Trophoblast cell (in vitro differentiated cells and primary cell): ENCODE results near the gene NKD1.

ENCODE experiments used
- DNase-seq, 2 donors: peaks; one replicate each; pipeline ENCODE4 v3.0.0-alpha.2; 2016
- H2AFZ ChIP-seq: 2 replicates; pipeline ENCODE4 v1.6.1; 2013; ENCODE audit warnings: low read length, moderate library complexity, mild to moderate bottlenecking; ENCODE audit not compliant: insufficient read depth, poor library complexity
- H2AK5ac ChIP-seq: 2 replicates; pipeline ENCODE4 v1.6.1; 2013; ENCODE audit warnings: mild to moderate bottlenecking, low read length
- H2BK120ac ChIP-seq: 2 replicates; pipeline ENCODE4 v1.6.1; 2013; ENCODE audit warnings: low read length, mild to moderate bottlenecking, moderate library complexity; ENCODE audit not compliant: insufficient read depth, poor library complexity
- H2BK12ac ChIP-seq: 2 replicates; pipeline ENCODE4 v1.6.1; 2013; ENCODE audit warnings: mild to moderate bottlenecking, low read length, moderate library complexity
- H2BK5ac ChIP-seq: 2 replicates; pipeline ENCODE4 v1.6.1; 2013; ENCODE audit warnings: low read length, low read depth, moderate library complexity, mild to moderate bottlenecking; ENCODE audit not compliant: poor library complexity
- H3K14ac ChIP-seq: 2 replicates; pipeline ENCODE4 v1.6.1; 2013; ENCODE audit warnings: mild to moderate bottlenecking, low read length
- H3K18ac ChIP-seq: 2 replicates; pipeline ENCODE4 v1.6.1; 2013; ENCODE audit warnings: mild to moderate bottlenecking, low read length
- H3K23ac ChIP-seq: 2 replicates; pipeline ENCODE4 v1.6.1; 2013; ENCODE audit warnings: low read length
- H3K27ac ChIP-seq: 2 replicates; pipeline ENCODE4 v1.5.1; 2013; ENCODE audit warnings: low read depth, mild to moderate bottlenecking, inconsistent platforms, low read length, moderate library complexity
- H3K27me3 ChIP-seq: 2 replicates; pipeline ENCODE4 v1.6.1; 2013; ENCODE audit warnings: inconsistent platforms, mild to moderate bottlenecking, low read length, moderate library complexity; ENCODE audit not compliant: insufficient read depth
- H3K36me3 ChIP-seq, 2 experiments: 1 replicate in 1 of 2; 2 replicates in 1 of 2; pipeline ENCODE4 v1.6.1; 2013; ENCODE audit warnings: low read length in 2 of 2, mild to moderate bottlenecking in 2 of 2, moderate library complexity in 1 of 2; ENCODE audit not compliant: insufficient read depth in 2 of 2, control insufficient read depth in 1 of 2
- H3K4ac ChIP-seq: 2 replicates; pipeline ENCODE4 v1.6.1; 2013; ENCODE audit warnings: low read depth, mild to moderate bottlenecking, low read length, moderate library complexity
- H3K4me1 ChIP-seq, 2 experiments: 1 replicate in 1 of 2; 2 replicates in 1 of 2; pipeline ENCODE4 v1.6.1; 2013; ENCODE audit warnings: low read length in 2 of 2, mild to moderate bottlenecking in 2 of 2, moderate library complexity in 1 of 2; ENCODE audit not compliant: insufficient read depth in 2 of 2, control insufficient read depth in 1 of 2
- H3K4me2 ChIP-seq: 2 replicates; pipeline ENCODE4 v1.6.1; 2013; ENCODE audit warnings: inconsistent platforms, mild to moderate bottlenecking, low read length, moderate library complexity
- H3K4me3 ChIP-seq: 2 replicates; pipeline ENCODE4 v1.5.1; 2013; ENCODE audit warnings: mild to moderate bottlenecking, low read depth, low read length, inconsistent platforms
- H3K79me1 ChIP-seq: one replicate; pipeline ENCODE4 v1.6.1; 2013; ENCODE audit warnings: low read length
- H3K79me2 ChIP-seq: 2 replicates; pipeline ENCODE4 v1.6.1; 2013; ENCODE audit warnings: low read length, mild to moderate bottlenecking; ENCODE audit not compliant: control insufficient read depth, insufficient read depth, poor library complexity
- H3K9ac ChIP-seq: 2 replicates; pipeline ENCODE4 v1.6.1; 2013; ENCODE audit warnings: mild to moderate bottlenecking, low read length
- H3K9me3 ChIP-seq: 2 replicates; pipeline ENCODE4 v1.6.1; 2013; ENCODE audit warnings: low read depth, mild to moderate bottlenecking, control low read depth, inconsistent platforms, low read length; ENCODE audit not compliant: insufficient read depth
- H4K12ac ChIP-seq: 2 replicates; pipeline ENCODE4 v1.6.1; 2013; ENCODE audit warnings: low read depth, mild to moderate bottlenecking, low read length, moderate library complexity
- H4K8ac ChIP-seq: 2 replicates; pipeline ENCODE4 v1.6.1; 2013; ENCODE audit warnings: low read depth, mild to moderate bottlenecking, low read length, moderate library complexity
- H4K91ac ChIP-seq: one replicate; pipeline ENCODE4 v1.6.1; 2013; ENCODE audit warnings: low read depth, mild to moderate bottlenecking, low read length, moderate library complexity
- WGBS: extraction: QIAGEN DNeasy Blood & Tissue Kit; methylation state at CpG from one replicate; pipeline ENCODE4 v1.1.7; 2013; ENCODE audit warnings: missing lambda C conversion rate; ENCODE audit not compliant: insufficient read length, insufficient coverage; ENCODE audit errors: extremely low coverage; 5-methylcytosine and 5-hydroxymethylcytosine counted together

NKD1 gene

DNA sequence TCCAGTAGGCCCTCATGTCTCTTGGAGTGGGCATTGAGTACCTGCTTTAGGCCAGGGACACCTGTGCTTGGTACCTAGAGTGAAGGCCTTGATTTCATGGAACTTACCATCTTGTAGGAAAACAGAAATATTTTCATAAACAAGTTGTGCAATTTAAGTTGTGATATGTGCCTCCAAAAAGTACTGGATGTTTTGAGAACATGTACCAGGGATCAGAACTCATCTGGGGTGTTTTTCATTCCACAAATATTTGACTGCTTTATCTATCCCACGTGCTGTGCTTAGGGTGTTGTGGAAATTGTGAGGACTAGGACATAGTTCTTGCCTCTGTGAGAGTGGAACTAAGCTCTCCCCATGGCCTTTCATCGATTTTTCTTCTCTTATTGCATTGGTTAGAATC, 8.8 kb downstream of the NKD1 start:
- Histone ChIP-seq H3K4me2 (no peak overlapping the region), H3K36me3 (peaks cover 0 to 9% of the 10 kb centered on the region in 2 experiments), H3K4ac (no peak overlapping the region), H3K9ac (no peak overlapping the region), H3K79me1 (no peaks in the 10 kb centered on the region), H3K27ac (no peak overlapping the region), H3K18ac (no peak overlapping the region), H4K91ac (no peak overlapping the region), H3K27me3 (no peaks in the 10 kb centered on the region), H3K9me3 (peaks cover 1% of the 10 kb centered on the region), H3K14ac (no peak overlapping the region), H4K12ac (no peak overlapping the region), H2BK12ac (no peak overlapping the region), H3K79me2 (no peaks in the 10 kb centered on the region), H3K23ac (no peak overlapping the region), H2AFZ (no peak overlapping the region), H4K8ac (no peak overlapping the region), H2BK120ac (no peak overlapping the region), H2AK5ac (no peak overlapping the region), H3K4me1 (no peaks in the 10 kb centered on the region), H3K4me3 (no peak overlapping the region), H2BK5ac (no peak overlapping the region)
- WGBS: no CpG with 5 or more reads among the region's 2 CpGs
- DNase-seq: no peak

GRCh38 chr16:50558913-50559312, 10.7 kb downstream of the NKD1 start:
- H3K27ac ChIP-seq: no peak overlapping the region
- no peak overlapping the region for H3K4ac ChIP-seq
- no peak overlapping the region for H3K18ac ChIP-seq
- no peaks in the 10 kb centered on the region for H3K79me2 ChIP-seq
- no peaks in the 10 kb centered on the region for H3K27me3 ChIP-seq
- no peak overlapping the region for H2AFZ ChIP-seq
- no peak overlapping the region for H2BK120ac ChIP-seq
- H2BK5ac ChIP-seq: no peak overlapping the region
- WGBS: no CpG with 5 or more reads among the region's 1 CpG
- no peak overlapping the region for H4K12ac ChIP-seq
- H4K8ac ChIP-seq: no peak overlapping the region
- no peak overlapping the region for H4K91ac ChIP-seq
- H2BK12ac ChIP-seq: no peak overlapping the region
- no peak overlapping the region for H3K23ac ChIP-seq
- peaks cover 1% of the 10 kb centered on the region for H3K9me3 ChIP-seq
- no peak overlapping the region for H2AK5ac ChIP-seq
- H3K9ac ChIP-seq: no peak overlapping the region
- H3K36me3 ChIP-seq: peaks cover 0 to 9% of the 10 kb centered on the region in 2 experiments
- no peak for DNase-seq
- H3K4me1 ChIP-seq: no peaks in the 10 kb centered on the region
- no peak overlapping the region for H3K4me2 ChIP-seq
- no peak overlapping the region for H3K4me3 ChIP-seq
- no peak overlapping the region for H3K14ac ChIP-seq
- no peaks in the 10 kb centered on the region for H3K79me1 ChIP-seq

- Histone ChIP-seq H3K79me1 (no peaks in the 10 kb centered on the region), H3K14ac (no peak overlapping the region), H4K8ac (no peak overlapping the region), H4K91ac (no peak overlapping the region), H3K4ac (no peak overlapping the region), H2AFZ (no peak overlapping the region), H3K27me3 (no peaks in the 10 kb centered on the region), H2BK12ac (no peak overlapping the region), H3K36me3 (peaks cover 0 to 9% of the 10 kb centered on the region in 2 experiments), H3K4me2 (no peak overlapping the region), H4K12ac (no peak overlapping the region), H3K27ac (no peak overlapping the region), H3K4me3 (no peak overlapping the region), H2BK5ac (no peak overlapping the region), H3K79me2 (no peaks in the 10 kb centered on the region), H2BK120ac (no peak overlapping the region), H3K23ac (no peak overlapping the region), H2AK5ac (no peak overlapping the region), H3K18ac (no peak overlapping the region), H3K4me1 (no peaks in the 10 kb centered on the region), H3K9me3 (peaks cover 1% of the 10 kb centered on the region), H3K9ac (no peak overlapping the region)
- DNase-seq: no peak
- WGBS: no CpG with 5 or more reads among the region's 6 CpGs
These were observed 11.1 kb downstream of the NKD1 start for GRCh38 chr16:50559342-50559741.

- Histone ChIP-seq H3K9ac (no peak overlapping the region), H3K27me3 (no peaks in the 10 kb centered on the region), H2BK12ac (no peak overlapping the region), H3K4me3 (no peak overlapping the region), H2BK5ac (no peak overlapping the region), H3K4me2 (no peak overlapping the region), H2BK120ac (no peak overlapping the region), H3K36me3 (peaks cover 0 to 9% of the 10 kb centered on the region in 2 experiments), H3K27ac (no peak overlapping the region), H3K4ac (no peak overlapping the region), H2AK5ac (no peak overlapping the region), H3K9me3 (peaks cover 1% of the 10 kb centered on the region), H3K18ac (no peak overlapping the region), H4K8ac (no peak overlapping the region), H3K4me1 (no peaks in the 10 kb centered on the region), H4K12ac (no peak overlapping the region), H4K91ac (no peak overlapping the region), H3K23ac (no peak overlapping the region), H2AFZ (no peak overlapping the region), H3K79me2 (no peaks in the 10 kb centered on the region), H3K79me1 (no peaks in the 10 kb centered on the region), H3K14ac (no peak overlapping the region)
- WGBS: no CpG with 5 or more reads among the region's 13 CpGs
- no peak for DNase-seq
These were observed 11.8 kb downstream of the NKD1 start for GRCh38 chr16:50559804-50560514.
